ENCODE measurements around the gene GHRHR. TPM values are rescaled to one million over a fixed set of nuclear protein-coding genes. Genes with fewer than 3 reads are reported as not detected.

The GHRHR gene
- polyA plus RNA-seq, 1 donor from 2014 or later: not detected

DNA sequence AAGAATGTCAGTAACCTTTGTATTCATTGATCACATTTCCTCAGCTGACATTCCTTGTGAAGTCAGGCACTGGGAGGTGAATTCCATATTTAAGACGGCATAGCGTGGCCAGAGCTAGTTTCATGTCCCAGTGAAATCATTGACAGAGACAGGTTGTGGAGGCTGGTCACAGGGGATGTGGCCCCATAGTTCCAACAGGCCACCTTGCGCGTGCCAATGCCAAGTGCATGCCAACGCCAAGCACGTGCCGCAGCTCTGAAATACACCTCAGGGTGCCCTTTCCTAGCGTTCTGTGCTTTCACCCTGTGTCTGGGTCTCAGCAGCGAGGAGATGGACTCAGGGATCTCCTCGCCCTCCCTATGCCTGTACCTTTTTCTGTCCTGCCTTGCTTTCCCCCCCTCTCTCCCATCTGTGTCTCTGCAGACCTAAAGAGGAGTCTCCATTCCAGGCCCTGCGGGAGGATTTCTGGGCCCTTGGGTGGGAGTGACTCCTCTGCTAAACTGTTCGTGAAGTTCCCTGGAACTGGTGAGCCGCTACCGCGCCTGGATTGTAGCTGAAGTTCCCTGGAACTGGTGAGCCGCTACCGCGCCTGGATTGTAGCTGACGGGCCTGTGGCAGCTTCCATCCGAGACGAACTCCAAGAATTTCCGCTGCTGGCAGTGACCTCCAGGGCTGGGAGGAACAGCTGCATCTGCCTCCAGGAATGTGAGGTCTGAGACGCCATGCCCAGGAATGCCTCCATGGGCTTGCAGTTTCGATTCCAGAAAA, 32.4 kb upstream of the GHRHR start:
- H3K9me2 ChIP-seq (ENCODE audit: insufficient read depth, low read length): no peaks in the 10 kb centered on the region
- no peaks in the 10 kb centered on the region for H3F3A ChIP-seq (ENCODE audit: insufficient read depth, low read length, poor library complexity, severe bottlenecking)
- no peak overlapping the region for H3K4me2 ChIP-seq (ENCODE audit: low read length)
- no peaks in the 10 kb centered on the region for H3K36me3 ChIP-seq (ENCODE audit: insufficient read depth, low read length)
- H2AFZ ChIP-seq (ENCODE audit: low read depth, low read length): no peak overlapping the region
- no peaks in the 10 kb centered on the region for H4K20me1 ChIP-seq (ENCODE audit: insufficient read depth)
- no peak overlapping the region for H3K4me3 ChIP-seq (ENCODE audit: low read length)
- H3K9me3 ChIP-seq (ENCODE audit: low read length): peaks cover 7% of the 10 kb centered on the region
- no peaks in the 10 kb centered on the region for H3K79me2 ChIP-seq (replicated peaks; ENCODE audit: insufficient read depth, low read length)
- no peak overlapping the region for H3K9ac ChIP-seq (ENCODE audit: low read length)
- no peak for TF ChIP-seq EZH2 (IDR thresholded peaks at IDR 0.05; ENCODE audit: borderline replicate concordance, insufficient read depth, low read length, poor library complexity, severe bottlenecking)
- no peaks in the 10 kb centered on the region for H3K27me3 ChIP-seq (ENCODE audit: insufficient read depth, low read depth, low read length)
- H3K27ac ChIP-seq (ENCODE audit: low read length): no peak overlapping the region

DNA sequence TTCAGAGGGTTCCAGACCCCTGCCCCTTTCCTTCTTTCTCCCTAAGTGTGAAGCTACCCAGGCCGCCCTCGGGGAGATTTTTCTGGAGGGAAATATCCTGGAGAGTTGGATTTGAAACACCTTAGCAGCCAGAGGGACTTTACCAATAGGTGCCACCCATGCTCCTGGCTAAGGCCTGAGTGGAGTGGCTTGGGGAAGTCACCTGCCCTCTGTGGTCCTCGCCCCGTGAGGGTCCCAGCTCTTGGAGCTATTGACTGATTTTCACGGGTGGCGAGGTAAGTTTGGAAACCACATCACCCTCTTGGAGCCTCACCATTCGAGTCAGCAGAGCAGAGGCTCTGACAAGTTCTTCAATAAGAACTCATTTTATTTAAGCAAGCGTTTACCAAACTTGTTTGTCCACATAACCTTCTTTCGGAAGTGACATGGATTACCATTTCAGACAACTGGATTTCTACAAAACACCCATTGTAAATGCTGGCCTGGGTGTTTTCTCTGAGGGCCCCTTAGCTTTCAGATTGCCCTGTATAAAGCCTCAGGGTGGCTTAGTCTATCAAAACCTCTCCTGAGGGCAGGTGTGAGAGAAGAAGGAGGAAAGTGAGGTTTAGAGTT, 31.7 kb upstream of the GHRHR start:
- H3K4me2 ChIP-seq (ENCODE audit: low read length): no peak overlapping the region
- H3K79me2 ChIP-seq (replicated peaks; ENCODE audit: insufficient read depth, low read length): no peaks in the 10 kb centered on the region
- TF ChIP-seq EZH2 (IDR thresholded peaks at IDR 0.05; ENCODE audit: borderline replicate concordance, insufficient read depth, low read length, poor library complexity, severe bottlenecking): no peak
- TF ChIP-seq MXI1 (conservative IDR thresholded peaks at IDR 0.05; ENCODE audit: poor library complexity, severe bottlenecking): no peak
- TF ChIP-seq TAF1 (IDR thresholded peaks at IDR 0.05; ENCODE audit: low read depth): no peak
- TF ChIP-seq RAD21 (conservative IDR thresholded peaks at IDR 0.05): no peak
- no peak for TF ChIP-seq SMC3 (conservative IDR thresholded peaks at IDR 0.05; ENCODE audit: poor library complexity)
- TF ChIP-seq, protein P1, sequence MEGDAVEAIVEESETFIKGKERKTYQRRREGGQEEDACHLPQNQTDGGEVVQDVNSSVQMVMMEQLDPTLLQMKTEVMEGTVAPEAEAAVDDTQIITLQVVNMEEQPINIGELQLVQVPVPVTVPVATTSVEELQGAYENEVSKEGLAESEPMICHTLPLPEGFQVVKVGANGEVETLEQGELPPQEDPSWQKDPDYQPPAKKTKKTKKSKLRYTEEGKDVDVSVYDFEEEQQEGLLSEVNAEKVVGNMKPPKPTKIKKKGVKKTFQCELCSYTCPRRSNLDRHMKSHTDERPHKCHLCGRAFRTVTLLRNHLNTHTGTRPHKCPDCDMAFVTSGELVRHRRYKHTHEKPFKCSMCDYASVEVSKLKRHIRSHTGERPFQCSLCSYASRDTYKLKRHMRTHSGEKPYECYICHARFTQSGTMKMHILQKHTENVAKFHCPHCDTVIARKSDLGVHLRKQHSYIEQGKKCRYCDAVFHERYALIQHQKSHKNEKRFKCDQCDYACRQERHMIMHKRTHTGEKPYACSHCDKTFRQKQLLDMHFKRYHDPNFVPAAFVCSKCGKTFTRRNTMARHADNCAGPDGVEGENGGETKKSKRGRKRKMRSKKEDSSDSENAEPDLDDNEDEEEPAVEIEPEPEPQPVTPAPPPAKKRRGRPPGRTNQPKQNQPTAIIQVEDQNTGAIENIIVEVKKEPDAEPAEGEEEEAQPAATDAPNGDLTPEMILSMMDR (IDR thresholded peaks at IDR 0.05; ENCODE audit: poor library complexity, severe bottlenecking): no peak
- TF ChIP-seq, protein P2, sequence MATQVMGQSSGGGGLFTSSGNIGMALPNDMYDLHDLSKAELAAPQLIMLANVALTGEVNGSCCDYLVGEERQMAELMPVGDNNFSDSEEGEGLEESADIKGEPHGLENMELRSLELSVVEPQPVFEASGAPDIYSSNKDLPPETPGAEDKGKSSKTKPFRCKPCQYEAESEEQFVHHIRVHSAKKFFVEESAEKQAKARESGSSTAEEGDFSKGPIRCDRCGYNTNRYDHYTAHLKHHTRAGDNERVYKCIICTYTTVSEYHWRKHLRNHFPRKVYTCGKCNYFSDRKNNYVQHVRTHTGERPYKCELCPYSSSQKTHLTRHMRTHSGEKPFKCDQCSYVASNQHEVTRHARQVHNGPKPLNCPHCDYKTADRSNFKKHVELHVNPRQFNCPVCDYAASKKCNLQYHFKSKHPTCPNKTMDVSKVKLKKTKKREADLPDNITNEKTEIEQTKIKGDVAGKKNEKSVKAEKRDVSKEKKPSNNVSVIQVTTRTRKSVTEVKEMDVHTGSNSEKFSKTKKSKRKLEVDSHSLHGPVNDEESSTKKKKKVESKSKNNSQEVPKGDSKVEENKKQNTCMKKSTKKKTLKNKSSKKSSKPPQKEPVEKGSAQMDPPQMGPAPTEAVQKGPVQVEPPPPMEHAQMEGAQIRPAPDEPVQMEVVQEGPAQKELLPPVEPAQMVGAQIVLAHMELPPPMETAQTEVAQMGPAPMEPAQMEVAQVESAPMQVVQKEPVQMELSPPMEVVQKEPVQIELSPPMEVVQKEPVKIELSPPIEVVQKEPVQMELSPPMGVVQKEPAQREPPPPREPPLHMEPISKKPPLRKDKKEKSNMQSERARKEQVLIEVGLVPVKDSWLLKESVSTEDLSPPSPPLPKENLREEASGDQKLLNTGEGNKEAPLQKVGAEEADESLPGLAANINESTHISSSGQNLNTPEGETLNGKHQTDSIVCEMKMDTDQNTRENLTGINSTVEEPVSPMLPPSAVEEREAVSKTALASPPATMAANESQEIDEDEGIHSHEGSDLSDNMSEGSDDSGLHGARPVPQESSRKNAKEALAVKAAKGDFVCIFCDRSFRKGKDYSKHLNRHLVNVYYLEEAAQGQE (IDR thresholded peaks at IDR 0.05; ENCODE audit: borderline replicate concordance): no peak
- H3K27ac ChIP-seq (ENCODE audit: low read length): no peak overlapping the region
- no peak overlapping the region for H3K4me3 ChIP-seq (ENCODE audit: low read length)
- no peaks in the 10 kb centered on the region for H3F3A ChIP-seq (ENCODE audit: insufficient read depth, low read length, poor library complexity, severe bottlenecking)
- H3K27me3 ChIP-seq (ENCODE audit: insufficient read depth, low read depth, low read length): no peaks in the 10 kb centered on the region
- H4K20me1 ChIP-seq (ENCODE audit: insufficient read depth): no peaks in the 10 kb centered on the region
- no peaks in the 10 kb centered on the region for H3K36me3 ChIP-seq (ENCODE audit: insufficient read depth, low read length)
- H2AFZ ChIP-seq (ENCODE audit: low read depth, low read length): no peak overlapping the region
- H3K9me2 ChIP-seq (ENCODE audit: insufficient read depth, low read length): no peaks in the 10 kb centered on the region
- H3K9me3 ChIP-seq (ENCODE audit: low read length): peaks cover 3% of the 10 kb centered on the region
- H3K9ac ChIP-seq (ENCODE audit: low read length): no peak overlapping the region

All from neural cell (in vitro differentiated cells).